DND-41 (cell line): ENCODE measurements around the gene OR52E6.

Experiments used
- ATAC-seq: fragments of 200-7000 bp; cut with Tn5 transposase; 3 replicates; pipeline ENCODE4 v1.9.1; 2021; ENCODE audit warnings: low read depth; ENCODE audit not compliant: insufficient read depth
- DNase-seq: peaks from one replicate; pipeline ENCODE4 v3.0.0-alpha.2; 2020
- H2AFZ ChIP-seq: 2 replicates; pipeline ENCODE4 v1.6.0; 2012; ENCODE audit warnings: low read depth, low read length
- H3K27ac ChIP-seq: 2 replicates; pipeline ENCODE4 v1.5.1; 2012; ENCODE audit warnings: low read length, inconsistent platforms
- H3K27me3 ChIP-seq: fragments of 200-600 bp; sonication (generic); 2 replicates; pipeline ENCODE4 v1.6.0; 2012; ENCODE audit warnings: low read length, mild to moderate bottlenecking, inconsistent platforms; ENCODE audit not compliant: insufficient read depth, poor library complexity
- H3K36me3 ChIP-seq: 2 replicates; pipeline ENCODE4 v1.5.1; 2012; ENCODE audit warnings: low read length, inconsistent platforms; ENCODE audit not compliant: insufficient read depth
- H3K4me1 ChIP-seq: 2 replicates; pipeline ENCODE4 v1.5.1; 2012; ENCODE audit warnings: mild to moderate bottlenecking, low read length; ENCODE audit not compliant: insufficient read depth
- H3K4me2 ChIP-seq: 2 replicates; pipeline ENCODE4 v1.6.0; 2012; ENCODE audit warnings: mild to moderate bottlenecking, moderate library complexity, low read length, inconsistent platforms; ENCODE audit not compliant: insufficient read depth
- H3K4me3 ChIP-seq, 2 experiments: fragments of 200-600 bp in 1 of 2; shearing (Covaris generic) in 1 of 2; 2 replicates each; pipeline ENCODE4 v1.5.1; 2012 to 2016; ENCODE audit warnings: inconsistent platforms in 2 of 2, low read length in 2 of 2, mild to moderate bottlenecking in 2 of 2, low read depth in 1 of 2, moderate library complexity in 1 of 2
- H3K79me2 ChIP-seq: 2 replicates; pipeline ENCODE4 v1.6.0; 2012; ENCODE audit warnings: low read length, inconsistent platforms; ENCODE audit not compliant: insufficient read depth
- H3K9ac ChIP-seq: 2 replicates; pipeline ENCODE4 v1.6.0; 2012; ENCODE audit warnings: low read depth, mild to moderate bottlenecking, inconsistent platforms, low read length, moderate library complexity
- H3K9me3 ChIP-seq: 2 replicates; pipeline ENCODE4 v1.5.1; 2012; ENCODE audit warnings: low read length, moderate library complexity, mild to moderate bottlenecking, inconsistent platforms; ENCODE audit not compliant: insufficient read depth, severe bottlenecking
- H4K20me1 ChIP-seq: 2 replicates; pipeline ENCODE4 v1.6.0; 2012; ENCODE audit warnings: low read length; ENCODE audit not compliant: insufficient read depth
- CTCF ChIP-seq: IDR thresholded peaks from 2 replicates; pipeline ENCODE4 v1.5.1; 2012; ENCODE audit warnings: borderline replicate concordance, low read length, moderate library complexity, mild to moderate bottlenecking; ENCODE audit not compliant: poor library complexity, severe bottlenecking; ENCODE audit errors: extremely low read depth
- EZH2 ChIP-seq: IDR thresholded peaks from 3 replicates; pipeline ENCODE4 v1.6.1; 2012; ENCODE audit warnings: borderline replicate concordance, low read depth, mild to moderate bottlenecking, moderate library complexity, low read length, inconsistent platforms; ENCODE audit not compliant: severe bottlenecking

OR52E6 gene

GRCh38 chr11:5809905-5810795, 31.5 kb downstream of the OR52E6 start:
- H3K9ac ChIP-seq = no peak overlapping the region
- H3K4me3 ChIP-seq = no peak overlapping the region
- TF ChIP-seq CTCF (no peak), EZH2 (no peak)
- H3K27ac ChIP-seq = no peak overlapping the region
- H3K4me1 ChIP-seq = peaks cover 14% of the 10 kb centered on the region
- DNase-seq = no peak
- H3K27me3 ChIP-seq = peaks cover 27% of the 10 kb centered on the region
- no peak overlapping the region for H3K4me2 ChIP-seq
- H3K36me3 ChIP-seq = no peaks in the 10 kb centered on the region
- ATAC-seq = no peak
- H2AFZ ChIP-seq = no peak overlapping the region
- no peaks in the 10 kb centered on the region for H3K79me2 ChIP-seq
- no peaks in the 10 kb centered on the region for H3K9me3 ChIP-seq
- no peaks in the 10 kb centered on the region for H4K20me1 ChIP-seq

- Histone ChIP-seq H3K9me3 (no peaks in the 10 kb centered on the region), H3K4me2 (peak overlapping the region; percentile 93), H3K36me3 (no peaks in the 10 kb centered on the region), H3K4me1 (peaks cover 14% of the 10 kb centered on the region), H3K27me3 (peaks cover 27% of the 10 kb centered on the region), H3K79me2 (no peaks in the 10 kb centered on the region), H3K4me3 (peak overlapping the region; percentile 11 to 60; a peak in 3 of 4 replicates), H3K27ac (no peak overlapping the region; the same call in 1 of the 2 replicates), H2AFZ (peak overlapping the region; percentile 86), H3K9ac (peak overlapping the region; percentile 41; the same call in 1 of the 2 replicates), H4K20me1 (no peaks in the 10 kb centered on the region)
- no peak for TF ChIP-seq EZH2
- no peak for TF ChIP-seq CTCF
- ATAC-seq (peak; percentile 52), DNase-seq (no peak)
Observed at GRCh38 chr11:5809122-5809519, 32.6 kb downstream of the OR52E6 start.

GRCh38 chr11:5808500-5809121, 33.1 kb downstream of the OR52E6 start, which contains the start of gene OR52N2:
OR52N2 (plus strand) TSS chr11:5808924; CDS start chr11:5820336, 11,412 bp downstream.
- peak; percentile 25 for TF ChIP-seq EZH2
- peak; percentile 91 for TF ChIP-seq CTCF
- DNase-seq = peak; percentile 67
- Histone ChIP-seq H4K20me1 (no peaks in the 10 kb centered on the region), H3K36me3 (no peaks in the 10 kb centered on the region), H3K27ac (no peak within 1 kb of the TSS; the same call in 1 of the 2 replicates), H3K4me3 (peak within 1 kb of the TSS; percentile 11 to 60; a peak in 3 of 4 replicates), H3K9me3 (no peaks in the 10 kb centered on the region), H3K79me2 (no peaks in the 10 kb centered on the region), H3K4me2 (peak within 1 kb of the TSS; percentile 93), H3K9ac (peak within 1 kb of the TSS; percentile 41), H2AFZ (peak within 1 kb of the TSS; percentile 86), H3K27me3 (peaks cover 27% of the 10 kb centered on the region), H3K4me1 (peaks cover 14% of the 10 kb centered on the region)
- peak; percentile 92 for ATAC-seq
